Neural cell (in vitro differentiated cells): ENCODE data around the gene PARP16. TPM values are rescaled to one million over a fixed set of nuclear protein-coding genes. Genes with fewer than 3 reads are reported as not detected.

Source experiments
- H2AFZ ChIP-seq: fragments of 200-600, 300-800 bp; sonication (generic), shearing (Covaris generic); 2 replicates; pipeline ENCODE4 v1.6.0; 2014; ENCODE audit warnings: low read depth, mild to moderate bottlenecking, antibody characterized with exemption, low read length, moderate library complexity
- H3F3A ChIP-seq: fragments of 200-600 bp; shearing (Covaris generic); 2 replicates; pipeline ENCODE4 v1.6.1; 2016; ENCODE audit warnings: mild to moderate bottlenecking, moderate library complexity, mixed read lengths, antibody characterized with exemption, low read length; ENCODE audit not compliant: insufficient read depth, poor library complexity, severe bottlenecking
- H3K27ac ChIP-seq: fragments of 200-600, 300-800 bp; sonication (generic), shearing (Covaris generic); 2 replicates; pipeline ENCODE4 v1.5.1; 2014; ENCODE audit warnings: mild to moderate bottlenecking, low read length, moderate library complexity
- H3K27me3 ChIP-seq: fragments of 300-800, 200-600 bp; sonication (generic), shearing (Covaris generic); 2 replicates; pipeline ENCODE4 v1.6.0; 2014; ENCODE audit warnings: mild to moderate bottlenecking, low read depth, low read length, moderate library complexity; ENCODE audit not compliant: insufficient read depth
- H3K36me3 ChIP-seq: fragments of 300-800, 200-600 bp; sonication (generic), shearing (Covaris generic); 2 replicates; pipeline ENCODE4 v1.5.1; 2014; ENCODE audit warnings: mild to moderate bottlenecking, antibody characterized with exemption, low read length, moderate library complexity; ENCODE audit not compliant: insufficient read depth
- H3K4me2 ChIP-seq: fragments of 300-800, 200-600 bp; sonication (generic), shearing (Covaris generic); 2 replicates; pipeline ENCODE4 v1.6.0; 2014; ENCODE audit warnings: mild to moderate bottlenecking, low read length
- H3K4me3 ChIP-seq: fragments of 300-800, 200-600 bp; sonication (generic), shearing (Covaris generic); 2 replicates; pipeline ENCODE4 v1.5.1; 2014; ENCODE audit warnings: mild to moderate bottlenecking, low read length, moderate library complexity
- H3K79me2 ChIP-seq: fragments of 200-600 bp; shearing (Covaris generic); replicated peaks from 2 replicates; pipeline ENCODE4 v1.6.0; 2014; ENCODE audit warnings: mild to moderate bottlenecking, low read length, moderate library complexity; ENCODE audit not compliant: insufficient read depth
- H3K9ac ChIP-seq: fragments of 300-800, 200-600 bp; sonication (generic), shearing (Covaris generic); 2 replicates; pipeline ENCODE4 v1.6.1; 2016; ENCODE audit warnings: mild to moderate bottlenecking, low read length, mixed read lengths
- H3K9me2 ChIP-seq: fragments of 200-600 bp; shearing (Covaris generic); 2 replicates; pipeline ENCODE4 v1.6.1; 2016; ENCODE audit warnings: mild to moderate bottlenecking, low read length, mixed read lengths; ENCODE audit not compliant: insufficient read depth
- H3K9me3 ChIP-seq: fragments of 200-600, 300-800 bp; sonication (generic), shearing (Covaris generic); 2 replicates; pipeline ENCODE4 v1.6.1; 2016; ENCODE audit warnings: mild to moderate bottlenecking, mixed run types, low read length, moderate library complexity, mixed read lengths
- H4K20me1 ChIP-seq: fragments of 200-600 bp; shearing (Covaris generic); 2 replicates; pipeline ENCODE4 v1.6.1; 2016; ENCODE audit warnings: mild to moderate bottlenecking, mixed run types; ENCODE audit not compliant: insufficient read depth
- CTCF ChIP-seq: fragments of 450-650 bp; IDR thresholded peaks from 2 replicates; pipeline ENCODE4 v1.5.1; 2014; ENCODE audit warnings: antibody characterized with exemption, mild to moderate bottlenecking, moderate library complexity; ENCODE audit not compliant: poor library complexity, severe bottlenecking
- EP300 ChIP-seq: fragments of 450-650 bp; conservative IDR thresholded peaks from 2 replicates; pipeline ENCODE4 v1.6.1; 2014; ENCODE audit warnings: antibody characterized with exemption, mild to moderate bottlenecking, moderate library complexity; ENCODE audit not compliant: poor library complexity, severe bottlenecking
- EZH2 ChIP-seq: fragments of 200-600, 300-800 bp; shearing (Covaris generic), sonication (generic); IDR thresholded peaks from 2 replicates; pipeline ENCODE4 v1.6.1; 2014; ENCODE audit warnings: antibody characterized with exemption, low read length, borderline replicate concordance, mild to moderate bottlenecking; ENCODE audit not compliant: insufficient read depth, poor library complexity, severe bottlenecking
- MXI1 ChIP-seq: fragments of 450-650 bp; conservative IDR thresholded peaks from 2 replicates; pipeline ENCODE4 v1.6.1; 2014; ENCODE audit warnings: antibody characterized with exemption, mild to moderate bottlenecking; ENCODE audit not compliant: poor library complexity, severe bottlenecking
- POLR2AphosphoS5 ChIP-seq: IDR thresholded peaks from 2 replicates; pipeline ENCODE4 v1.6.1; 2012
- RAD21 ChIP-seq: fragments of 450-650 bp; conservative IDR thresholded peaks from 2 replicates; pipeline ENCODE4 v1.6.1; 2014; ENCODE audit warnings: antibody characterized with exemption, mild to moderate bottlenecking, moderate library complexity
- SMC3 ChIP-seq: fragments of 450-650 bp; conservative IDR thresholded peaks from 2 replicates; pipeline ENCODE4 v1.6.1; 2014; ENCODE audit warnings: antibody characterized with exemption, mild to moderate bottlenecking, moderate library complexity; ENCODE audit not compliant: poor library complexity
- TAF1 ChIP-seq: IDR thresholded peaks from 2 replicates; pipeline ENCODE4 v1.6.1; 2012; ENCODE audit warnings: low read depth
- polyA plus RNA-seq: library from polyadenylated mRNA; depleted of rRNA; stranded (reverse); fragments of >200 nt; gene quantifications from 2 replicates; pipeline ENCODE4 v1.2.3, GENCODE V29; 2014
- TF ChIP-seq, protein P1 (sequence below): IDR thresholded peaks from 2 replicates; pipeline ENCODE4 v1.6.1; 2012; ENCODE audit warnings: borderline replicate concordance

PARP16 gene
- polyA plus RNA-seq, 1 donor from 2014 or later = 17.0 TPM

GRCh38 chr15:65331811-65332210, 45.1 kb upstream of the PARP16 start:
- Histone ChIP-seq H3K36me3 (no peaks in the 10 kb centered on the region), H3K27me3 (no peaks in the 10 kb centered on the region), H3K9ac (no peak overlapping the region), H3K79me2 (no peaks in the 10 kb centered on the region), H3K9me3 (no peaks in the 10 kb centered on the region), H3K4me3 (no peak overlapping the region), H3F3A (no peaks in the 10 kb centered on the region), H2AFZ (no peak overlapping the region), H3K27ac (no peak overlapping the region), H4K20me1 (no peaks in the 10 kb centered on the region), H3K4me2 (no peak overlapping the region), H3K9me2 (no peaks in the 10 kb centered on the region)
- TF ChIP-seq EP300 = no peak
- no peak for TF ChIP-seq TAF1
- TF ChIP-seq MXI1 = no peak
- no peak for TF ChIP-seq POLR2AphosphoS5
- TF ChIP-seq CTCF = no peak
- no peak for TF ChIP-seq EZH2
- TF ChIP-seq, protein P1, sequence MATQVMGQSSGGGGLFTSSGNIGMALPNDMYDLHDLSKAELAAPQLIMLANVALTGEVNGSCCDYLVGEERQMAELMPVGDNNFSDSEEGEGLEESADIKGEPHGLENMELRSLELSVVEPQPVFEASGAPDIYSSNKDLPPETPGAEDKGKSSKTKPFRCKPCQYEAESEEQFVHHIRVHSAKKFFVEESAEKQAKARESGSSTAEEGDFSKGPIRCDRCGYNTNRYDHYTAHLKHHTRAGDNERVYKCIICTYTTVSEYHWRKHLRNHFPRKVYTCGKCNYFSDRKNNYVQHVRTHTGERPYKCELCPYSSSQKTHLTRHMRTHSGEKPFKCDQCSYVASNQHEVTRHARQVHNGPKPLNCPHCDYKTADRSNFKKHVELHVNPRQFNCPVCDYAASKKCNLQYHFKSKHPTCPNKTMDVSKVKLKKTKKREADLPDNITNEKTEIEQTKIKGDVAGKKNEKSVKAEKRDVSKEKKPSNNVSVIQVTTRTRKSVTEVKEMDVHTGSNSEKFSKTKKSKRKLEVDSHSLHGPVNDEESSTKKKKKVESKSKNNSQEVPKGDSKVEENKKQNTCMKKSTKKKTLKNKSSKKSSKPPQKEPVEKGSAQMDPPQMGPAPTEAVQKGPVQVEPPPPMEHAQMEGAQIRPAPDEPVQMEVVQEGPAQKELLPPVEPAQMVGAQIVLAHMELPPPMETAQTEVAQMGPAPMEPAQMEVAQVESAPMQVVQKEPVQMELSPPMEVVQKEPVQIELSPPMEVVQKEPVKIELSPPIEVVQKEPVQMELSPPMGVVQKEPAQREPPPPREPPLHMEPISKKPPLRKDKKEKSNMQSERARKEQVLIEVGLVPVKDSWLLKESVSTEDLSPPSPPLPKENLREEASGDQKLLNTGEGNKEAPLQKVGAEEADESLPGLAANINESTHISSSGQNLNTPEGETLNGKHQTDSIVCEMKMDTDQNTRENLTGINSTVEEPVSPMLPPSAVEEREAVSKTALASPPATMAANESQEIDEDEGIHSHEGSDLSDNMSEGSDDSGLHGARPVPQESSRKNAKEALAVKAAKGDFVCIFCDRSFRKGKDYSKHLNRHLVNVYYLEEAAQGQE = no peak
- TF ChIP-seq RAD21 = no peak
- TF ChIP-seq SMC3 = no peak

DNA sequence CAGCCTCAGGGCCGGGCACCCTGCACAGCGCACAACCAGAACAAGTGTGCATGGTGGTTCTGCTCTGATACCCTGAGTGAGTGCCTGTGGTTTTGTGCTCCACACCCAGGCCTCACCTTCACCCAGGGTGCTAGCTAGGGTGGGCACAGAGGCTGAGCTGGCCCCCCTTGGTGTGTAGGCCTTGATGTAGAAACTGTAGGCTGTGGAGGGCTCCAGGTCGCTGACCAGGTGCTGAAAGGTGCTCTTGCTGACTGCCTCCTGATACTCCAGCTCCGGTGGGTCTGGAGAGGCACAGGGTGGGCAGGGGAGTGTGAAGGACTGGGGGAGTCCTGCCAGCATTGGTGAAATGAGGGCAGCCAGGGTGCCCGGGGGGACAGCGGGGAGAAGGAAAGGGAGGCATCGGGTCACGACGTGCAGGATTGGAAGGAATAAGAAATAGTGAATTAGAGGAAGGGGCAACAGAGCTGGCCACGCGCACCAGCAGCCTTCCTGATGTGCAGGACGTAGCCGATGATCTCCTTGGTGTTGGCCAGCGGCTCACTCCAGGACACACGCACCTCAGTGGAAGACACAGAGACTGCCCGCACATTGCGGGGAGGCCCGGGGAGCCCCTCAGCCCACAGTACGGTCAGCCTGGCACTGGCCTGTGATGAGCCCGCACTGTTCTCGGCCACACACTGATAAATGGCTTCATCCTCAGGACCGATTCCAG, 44.4 kb upstream of the PARP16 start:
- Histone ChIP-seq H3K27me3 (no peaks in the 10 kb centered on the region), H3K79me2 (no peaks in the 10 kb centered on the region), H3K27ac (no peak overlapping the region), H3K4me2 (no peak overlapping the region), H3K9me2 (no peaks in the 10 kb centered on the region), H3K9me3 (no peaks in the 10 kb centered on the region), H3K9ac (no peak overlapping the region), H3F3A (no peaks in the 10 kb centered on the region), H3K36me3 (no peaks in the 10 kb centered on the region), H3K4me3 (no peak overlapping the region), H4K20me1 (no peaks in the 10 kb centered on the region), H2AFZ (no peak overlapping the region)
- TF ChIP-seq SMC3 = no peak
- no peak for TF ChIP-seq RAD21
- no peak for TF ChIP-seq POLR2AphosphoS5
